Measurements from ENCODE around the gene KDM4B. TPM values are rescaled to one million over a fixed set of nuclear protein-coding genes. Genes with fewer than 3 reads are reported as not detected.

KDM4B gene
- total and polyA plus RNA-seq, 2 donors (not counting 1 experiment from before 2014, with no cell fraction given) = 75.5 to 205 TPM

GRCh38 chr19:4990306-4990705, 21.4 kb downstream of the KDM4B start:
- H3K79me2 ChIP-seq (ENCODE audit: control insufficient read depth, insufficient read depth, low read length) = peaks cover 91% of the 10 kb centered on the region
- CTCF ChIA-PET = interaction anchor here (1.4 kb wide), 1 partner anchor 15 kb away, joined by 3 read pairs; no protein-coding TSS in a partner anchor

GRCh38 chr19:4991538-4991937, 22.6 kb downstream of the KDM4B start:
- H3K27ac Mint-ChIP-seq = no peak overlapping the region
- ChIA-PET CTCF (no interaction called here), POLR2A (no interaction called here)
- Histone ChIP-seq H3K27ac (ENCODE audit: low read length in 2 of 2) (no peak overlapping the region), H3K9me3 (ENCODE audit: control extremely low read depth in 1 of 3, control insufficient read depth in 2 of 3, insufficient read depth in 1 of 3, low read length in 2 of 3) (peaks cover 0 to 24% (median 0%) of the 10 kb centered on the region in 3 donors), H3K9ac (ENCODE audit: low read length) (no peak overlapping the region), H3K4me1 (ENCODE audit: control insufficient read depth in 2 of 2, insufficient read depth in 2 of 2, low read length in 2 of 2) (no peaks in the 10 kb centered on the region), H3K4me2 (replicated peaks; ENCODE audit: low read depth, low read length, poor library complexity, severe bottlenecking) (no peak overlapping the region), H3K79me2 (ENCODE audit: control insufficient read depth, insufficient read depth, low read length) (peaks cover 86% of the 10 kb centered on the region), H3K36me3 (replicated peaks in 1 of 2; ENCODE audit: control extremely low read depth in 1 of 2, control insufficient read depth in 1 of 2, extremely low read depth in 1 of 2, insufficient read depth in 2 of 2, low read length in 1 of 2) (peaks cover 0 to under 1% of the 10 kb centered on the region in 2 experiments), H3K4me3 (ENCODE audit: control extremely low read depth in 1 of 5, extremely low read depth in 1 of 5, insufficient read depth in 1 of 5, low read depth in 2 of 5, low read length in 4 of 5) (no peak overlapping the region), H4K20me1 (ENCODE audit: control insufficient read depth, insufficient read depth, low read length, poor library complexity, severe bottlenecking) (peaks cover 70% of the 10 kb centered on the region), H2AFZ (ENCODE audit: insufficient read depth, low read depth, low read length, poor library complexity, severe bottlenecking) (no peak overlapping the region), H3K27me3 (replicated peaks in 1 of 4; ENCODE audit: control extremely low read depth in 1 of 4, control insufficient read depth in 3 of 4, insufficient read depth in 4 of 4, low read length in 3 of 4) (no peaks in the 10 kb centered on the region)
- WGBS (ENCODE audit: insufficient coverage) = 100% methylated on average over 8 of the region's 9 CpGs
- TF ChIP-seq EZH2 (IDR thresholded peaks at IDR 0.05; ENCODE audit: borderline replicate concordance, insufficient read depth, low read depth, low read length, poor library complexity, severe bottlenecking) (no peak), CTCF (IDR thresholded peaks at IDR 0.05) (no peak)
- intact Hi-C loops (cut with micrococcal nuclease) = no loop called here
- DNase-seq = no peak
- H3K27me3 Mint-ChIP-seq = no peaks in the 10 kb centered on the region
- H3K4me1 Mint-ChIP-seq = peaks cover 19% of the 10 kb centered on the region
- no peak overlapping the region for H3K4me3 Mint-ChIP-seq
- no peaks in the 10 kb centered on the region for H3K9me3 Mint-ChIP-seq (ENCODE audit: insufficient read depth)
- no peak for ATAC-seq (ENCODE audit: low read depth)

More at GRCh38 chr19:4990306-4990705, 21.4 kb downstream of the KDM4B start:
- Histone ChIP-seq H3K4me1 (ENCODE audit: control insufficient read depth in 2 of 2, insufficient read depth in 2 of 2, low read length in 2 of 2) (no peaks in the 10 kb centered on the region), H3K4me2 (replicated peaks; ENCODE audit: low read depth, low read length, poor library complexity, severe bottlenecking) (no peak overlapping the region), H3K4me3 (ENCODE audit: control extremely low read depth in 1 of 5, extremely low read depth in 1 of 5, insufficient read depth in 1 of 5, low read depth in 2 of 5, low read length in 4 of 5) (no peak overlapping the region), H3K27ac (ENCODE audit: low read length in 2 of 2) (no peak overlapping the region), H3K9ac (ENCODE audit: low read length) (no peak overlapping the region), H3K27me3 (replicated peaks in 1 of 4; ENCODE audit: control extremely low read depth in 1 of 4, control insufficient read depth in 3 of 4, insufficient read depth in 4 of 4, low read length in 3 of 4) (no peaks in the 10 kb centered on the region), H3K9me3 (ENCODE audit: control extremely low read depth in 1 of 3, control insufficient read depth in 2 of 3, insufficient read depth in 1 of 3, low read length in 2 of 3) (peaks cover 0 to 24% (median 0%) of the 10 kb centered on the region in 3 donors), H3K36me3 (replicated peaks in 1 of 2; ENCODE audit: control extremely low read depth in 1 of 2, control insufficient read depth in 1 of 2, extremely low read depth in 1 of 2, insufficient read depth in 2 of 2, low read length in 1 of 2) (no peaks in the 10 kb centered on the region), H4K20me1 (ENCODE audit: control insufficient read depth, insufficient read depth, low read length, poor library complexity, severe bottlenecking) (peaks cover 81% of the 10 kb centered on the region), H2AFZ (ENCODE audit: insufficient read depth, low read depth, low read length, poor library complexity, severe bottlenecking) (no peak overlapping the region)
- DNase-seq (no peak), ATAC-seq (ENCODE audit: low read depth) (no peak)
- POLR2A ChIA-PET = no interaction called here
- Mint-ChIP-seq H3K27ac (no peak overlapping the region), H3K27me3 (no peaks in the 10 kb centered on the region), H3K4me1 (peaks cover 19% of the 10 kb centered on the region), H3K4me3 (no peak overlapping the region), H3K9me3 (ENCODE audit: insufficient read depth) (no peaks in the 10 kb centered on the region)
- WGBS (ENCODE audit: insufficient coverage) = 80% methylated on average over 5 of the region's 7 CpGs
- TF ChIP-seq EZH2 (IDR thresholded peaks at IDR 0.05; ENCODE audit: borderline replicate concordance, insufficient read depth, low read depth, low read length, poor library complexity, severe bottlenecking) = no peak
- no peak for TF ChIP-seq CTCF (IDR thresholded peaks at IDR 0.05)
- intact Hi-C loops (cut with micrococcal nuclease) = no loop called here

Data from B cell (primary cell).